Osteoblast (primary cell): ENCODE results near the gene OTOGL. TPM values are rescaled to one million over a fixed set of nuclear protein-coding genes. Genes with fewer than 3 reads are reported as not detected.
A peak's percentile ranks its signal among the peaks of the same experiment; 100 is the strongest.
"Not testable (repeated sequence)": the region's sequence is repeated elsewhere in the genome, so short reads cannot be mapped to it uniquely, and the experiment has no call there.

Source experiments
- DNase-seq: peaks from one replicate; pipeline ENCODE4 v3.0.0; 2011; ENCODE audit warnings: low spot score, mixed read lengths; ENCODE audit not compliant: insufficient read length; ENCODE audit errors: missing footprints
- H2AFZ ChIP-seq: 2 replicates; pipeline ENCODE4 v1.6.0; 2011; ENCODE audit warnings: mild to moderate bottlenecking, low read length
- H3K27ac ChIP-seq: 2 replicates; pipeline ENCODE4 v1.5.1; 2011; ENCODE audit warnings: mild to moderate bottlenecking, low read depth, low read length, moderate library complexity
- H3K27me3 ChIP-seq: 2 replicates; pipeline ENCODE4 v1.6.0; 2012; ENCODE audit warnings: mild to moderate bottlenecking, control low read depth, inconsistent platforms, low read length, moderate library complexity; ENCODE audit not compliant: insufficient read depth
- H3K36me3 ChIP-seq: 2 replicates; pipeline ENCODE4 v1.5.1; 2011; ENCODE audit warnings: mild to moderate bottlenecking, low read length, control low read depth, moderate library complexity; ENCODE audit not compliant: insufficient read depth
- H3K4me1 ChIP-seq: 2 replicates; pipeline ENCODE4 v1.5.1; 2011; ENCODE audit warnings: mild to moderate bottlenecking, low read length, control low read depth, moderate library complexity; ENCODE audit not compliant: insufficient read depth
- H3K4me2 ChIP-seq: 2 replicates; pipeline ENCODE4 v1.6.0; 2011; ENCODE audit warnings: mild to moderate bottlenecking, low read length; ENCODE audit not compliant: insufficient read depth
- H3K4me3 ChIP-seq: fragments of 200-600 bp; sonication (generic); 3 replicates; pipeline ENCODE4 v1.5.1; 2012; ENCODE audit warnings: mild to moderate bottlenecking, low read length, inconsistent platforms; ENCODE audit not compliant: insufficient read depth
- H3K79me2 ChIP-seq: 2 replicates; pipeline ENCODE4 v1.6.0; 2012; ENCODE audit warnings: mild to moderate bottlenecking, low read length, control low read depth, inconsistent platforms; ENCODE audit not compliant: insufficient read depth
- H3K9me3 ChIP-seq: 2 replicates; pipeline ENCODE4 v1.5.1; 2011; ENCODE audit warnings: low read depth, low read length, control low read depth
- H4K20me1 ChIP-seq: 2 replicates; pipeline ENCODE4 v1.6.0; 2012; ENCODE audit warnings: mild to moderate bottlenecking, low read length, control low read depth; ENCODE audit not compliant: insufficient read depth
- total RNA-seq: library from RNA; depleted of rRNA; stranded (reverse); fragments of >200 nt; gene quantifications from 2 replicates; pipeline ENCODE4 v1.2.3, GENCODE V29; 2012
- TF ChIP-seq, protein P1 (sequence below): IDR thresholded peaks from 2 replicates; pipeline ENCODE4 v1.5.1; 2011; ENCODE audit warnings: mild to moderate bottlenecking, low read depth, low read length, moderate library complexity; ENCODE audit errors: extremely low read depth

OTOGL gene
- total RNA-seq, 1 donor: 0.36 TPM

DNA sequence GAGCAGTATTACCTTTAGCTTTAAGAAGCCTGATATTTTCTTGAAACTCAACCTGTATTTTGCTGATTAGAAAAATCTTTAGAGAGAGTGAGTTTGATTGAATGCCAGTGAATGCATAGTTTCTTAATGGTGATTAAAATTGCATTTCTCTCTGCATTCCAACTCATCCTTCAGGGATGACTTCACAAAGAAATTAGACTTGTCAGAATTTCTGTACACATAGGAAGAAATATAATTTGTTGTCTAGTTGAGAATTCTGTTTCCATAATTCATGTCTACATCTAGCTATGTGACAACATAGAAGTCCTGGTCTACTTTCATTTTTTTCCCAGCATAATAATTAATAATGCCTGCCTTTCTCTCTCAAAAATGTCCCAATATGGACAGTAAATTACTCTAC is 136.6 kb downstream of the OTOGL start:
- Histone ChIP-seq H3K27me3 (no peaks in the 10 kb centered on the region), H4K20me1 (no peaks in the 10 kb centered on the region), H3K4me3 (no peak overlapping the region), H2AFZ (no peak overlapping the region), H3K4me1 (peaks cover 11% of the 10 kb centered on the region), H3K27ac (no peak overlapping the region), H3K4me2 (no peak overlapping the region), H3K9me3 (no peaks in the 10 kb centered on the region), H3K79me2 (no peaks in the 10 kb centered on the region), H3K36me3 (no peaks in the 10 kb centered on the region)
- no peak for DNase-seq
- TF ChIP-seq, protein P1, sequence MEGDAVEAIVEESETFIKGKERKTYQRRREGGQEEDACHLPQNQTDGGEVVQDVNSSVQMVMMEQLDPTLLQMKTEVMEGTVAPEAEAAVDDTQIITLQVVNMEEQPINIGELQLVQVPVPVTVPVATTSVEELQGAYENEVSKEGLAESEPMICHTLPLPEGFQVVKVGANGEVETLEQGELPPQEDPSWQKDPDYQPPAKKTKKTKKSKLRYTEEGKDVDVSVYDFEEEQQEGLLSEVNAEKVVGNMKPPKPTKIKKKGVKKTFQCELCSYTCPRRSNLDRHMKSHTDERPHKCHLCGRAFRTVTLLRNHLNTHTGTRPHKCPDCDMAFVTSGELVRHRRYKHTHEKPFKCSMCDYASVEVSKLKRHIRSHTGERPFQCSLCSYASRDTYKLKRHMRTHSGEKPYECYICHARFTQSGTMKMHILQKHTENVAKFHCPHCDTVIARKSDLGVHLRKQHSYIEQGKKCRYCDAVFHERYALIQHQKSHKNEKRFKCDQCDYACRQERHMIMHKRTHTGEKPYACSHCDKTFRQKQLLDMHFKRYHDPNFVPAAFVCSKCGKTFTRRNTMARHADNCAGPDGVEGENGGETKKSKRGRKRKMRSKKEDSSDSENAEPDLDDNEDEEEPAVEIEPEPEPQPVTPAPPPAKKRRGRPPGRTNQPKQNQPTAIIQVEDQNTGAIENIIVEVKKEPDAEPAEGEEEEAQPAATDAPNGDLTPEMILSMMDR: no peak

DNA sequence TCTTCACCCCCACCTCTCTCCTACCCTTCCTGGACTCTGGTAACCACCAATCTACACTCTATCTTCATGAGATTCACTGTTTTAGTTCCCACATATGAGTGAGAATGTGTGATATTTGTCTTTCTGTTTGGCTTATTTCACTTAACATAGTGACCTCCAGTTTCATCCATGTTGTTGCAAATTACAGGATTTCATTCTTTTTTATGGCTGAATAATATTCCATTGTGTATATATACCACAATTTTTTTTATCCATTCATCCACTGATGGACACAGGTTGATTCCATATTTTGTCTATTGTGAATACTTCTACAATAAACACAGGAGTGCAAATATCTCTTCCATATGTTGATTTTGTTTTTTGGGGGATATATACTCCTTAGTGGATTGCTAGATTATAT is 140.5 kb downstream of the OTOGL start:
- Histone ChIP-seq H3K9me3 (no peaks in the 10 kb centered on the region), H3K4me1 (peaks cover 25% of the 10 kb centered on the region), H3K4me3 (no peak overlapping the region), H3K4me2 (no peak overlapping the region), H3K27me3 (no peaks in the 10 kb centered on the region), H3K79me2 (no peaks in the 10 kb centered on the region), H2AFZ (no peak overlapping the region), H3K27ac (no peak overlapping the region), H4K20me1 (no peaks in the 10 kb centered on the region), H3K36me3 (no peaks in the 10 kb centered on the region)
- no peak for DNase-seq
- TF ChIP-seq, protein P1: no peak

DNA sequence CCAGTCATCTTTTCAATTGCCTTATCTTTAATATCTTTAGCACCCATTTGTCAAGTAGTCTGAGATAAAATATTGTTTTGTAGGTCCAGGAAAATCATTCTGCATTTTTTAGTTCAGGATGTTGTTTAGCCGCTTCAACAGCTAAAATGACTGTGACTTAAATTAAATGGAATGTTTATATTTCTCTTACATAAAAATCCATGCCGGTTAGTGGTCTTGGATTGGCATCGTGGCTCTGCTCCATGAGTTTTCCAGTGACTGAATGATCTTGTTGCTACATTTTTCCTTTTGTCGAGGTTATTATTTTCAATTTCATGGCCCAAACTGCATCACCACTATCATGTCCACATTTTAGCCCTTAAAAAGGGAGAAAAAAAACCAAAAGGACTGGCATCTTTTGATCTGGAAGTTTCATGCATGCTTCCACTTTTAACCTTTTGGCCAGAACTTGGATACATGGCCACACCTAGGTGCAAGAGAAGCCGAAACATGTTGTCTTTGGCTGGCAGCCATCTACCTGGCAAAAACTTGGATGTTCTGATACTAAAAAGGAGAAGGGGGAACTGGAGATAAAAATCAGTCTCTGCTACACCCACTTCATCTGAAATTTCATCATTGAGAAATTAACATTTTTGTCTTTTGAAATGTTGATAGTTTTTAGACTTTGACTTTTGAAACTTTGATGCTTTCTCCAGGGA is 142.4 kb downstream of the OTOGL start:
- H3K27me3 ChIP-seq: no peaks in the 10 kb centered on the region
- H3K27ac ChIP-seq: peak overlapping the region; percentile 57
- H3K4me3 ChIP-seq: peak overlapping the region; percentile 49
- no peaks in the 10 kb centered on the region for H3K9me3 ChIP-seq
- TF ChIP-seq, protein P1: no peak
- H3K79me2 ChIP-seq: no peaks in the 10 kb centered on the region
- H2AFZ ChIP-seq: peak overlapping the region; percentile 74
- DNase-seq: peak; percentile 53
- H3K36me3 ChIP-seq: no peaks in the 10 kb centered on the region
- H3K4me2 ChIP-seq: peak overlapping the region; percentile 78
- no peaks in the 10 kb centered on the region for H4K20me1 ChIP-seq
- peaks cover 20% of the 10 kb centered on the region for H3K4me1 ChIP-seq

DNA sequence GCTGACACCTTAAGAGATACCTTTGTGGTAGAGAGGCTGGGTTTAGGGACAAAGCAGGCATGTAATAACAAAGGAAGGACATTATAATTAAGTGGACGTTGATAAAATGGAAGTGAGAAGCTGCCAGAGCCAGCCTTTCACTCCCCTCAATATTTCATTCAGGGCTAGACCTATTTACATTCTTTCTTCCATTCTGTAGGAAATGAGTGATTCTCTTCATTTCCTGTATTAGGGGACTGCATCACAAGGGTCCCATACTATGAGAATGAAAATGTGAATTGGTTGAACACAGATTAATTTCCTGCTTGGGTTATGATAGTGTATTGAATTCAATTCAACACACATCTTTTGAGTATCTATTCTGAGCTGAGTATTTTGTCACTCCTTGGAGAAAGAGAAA is 143.0 kb downstream of the OTOGL start:
- Histone ChIP-seq H4K20me1 (no peaks in the 10 kb centered on the region), H2AFZ (peak overlapping the region; percentile 74), H3K4me1 (peaks cover 20% of the 10 kb centered on the region), H3K9me3 (no peaks in the 10 kb centered on the region), H3K4me3 (peak overlapping the region; percentile 49), H3K79me2 (no peaks in the 10 kb centered on the region), H3K27ac (peak overlapping the region; percentile 57), H3K27me3 (no peaks in the 10 kb centered on the region), H3K36me3 (no peaks in the 10 kb centered on the region), H3K4me2 (peak overlapping the region; percentile 78)
- DNase-seq: peak; percentile 39
- TF ChIP-seq, protein P1: no peak

- not testable (repeated sequence) for H2AFZ ChIP-seq, H3K4me3 ChIP-seq, H3K79me2 ChIP-seq, H3K4me2 ChIP-seq, H3K27me3 ChIP-seq, H3K9me3 ChIP-seq, H3K4me1 ChIP-seq, H3K36me3 ChIP-seq, H4K20me1 ChIP-seq, H3K27ac ChIP-seq, DNase-seq
These were observed 150.2 kb downstream of the OTOGL start for GRCh38 chr12:80249581-80249980.
